Trophoblast cell (in vitro differentiated cells and primary cell): ENCODE results near the gene ERBB3.

Experiments used
- DNase-seq, 2 donors: peaks; one replicate each; pipeline ENCODE4 v3.0.0-alpha.2; 2016
- H2AFZ ChIP-seq: 2 replicates; pipeline ENCODE4 v1.6.1; 2013; ENCODE audit warnings: low read length, moderate library complexity, mild to moderate bottlenecking; ENCODE audit not compliant: insufficient read depth, poor library complexity
- H2AK5ac ChIP-seq: 2 replicates; pipeline ENCODE4 v1.6.1; 2013; ENCODE audit warnings: mild to moderate bottlenecking, low read length
- H2BK120ac ChIP-seq: 2 replicates; pipeline ENCODE4 v1.6.1; 2013; ENCODE audit warnings: low read length, mild to moderate bottlenecking, moderate library complexity; ENCODE audit not compliant: insufficient read depth, poor library complexity
- H2BK12ac ChIP-seq: 2 replicates; pipeline ENCODE4 v1.6.1; 2013; ENCODE audit warnings: mild to moderate bottlenecking, low read length, moderate library complexity
- H2BK5ac ChIP-seq: 2 replicates; pipeline ENCODE4 v1.6.1; 2013; ENCODE audit warnings: low read length, low read depth, moderate library complexity, mild to moderate bottlenecking; ENCODE audit not compliant: poor library complexity
- H3K14ac ChIP-seq: 2 replicates; pipeline ENCODE4 v1.6.1; 2013; ENCODE audit warnings: mild to moderate bottlenecking, low read length
- H3K18ac ChIP-seq: 2 replicates; pipeline ENCODE4 v1.6.1; 2013; ENCODE audit warnings: mild to moderate bottlenecking, low read length
- H3K23ac ChIP-seq: 2 replicates; pipeline ENCODE4 v1.6.1; 2013; ENCODE audit warnings: low read length
- H3K27ac ChIP-seq: 2 replicates; pipeline ENCODE4 v1.5.1; 2013; ENCODE audit warnings: low read depth, mild to moderate bottlenecking, inconsistent platforms, low read length, moderate library complexity
- H3K27me3 ChIP-seq: 2 replicates; pipeline ENCODE4 v1.6.1; 2013; ENCODE audit warnings: inconsistent platforms, mild to moderate bottlenecking, low read length, moderate library complexity; ENCODE audit not compliant: insufficient read depth
- H3K36me3 ChIP-seq, 2 experiments: 1 replicate in 1 of 2; 2 replicates in 1 of 2; pipeline ENCODE4 v1.6.1; 2013; ENCODE audit warnings: low read length in 2 of 2, mild to moderate bottlenecking in 2 of 2, moderate library complexity in 1 of 2; ENCODE audit not compliant: insufficient read depth in 2 of 2, control insufficient read depth in 1 of 2
- H3K4ac ChIP-seq: 2 replicates; pipeline ENCODE4 v1.6.1; 2013; ENCODE audit warnings: low read depth, mild to moderate bottlenecking, low read length, moderate library complexity
- H3K4me1 ChIP-seq, 2 experiments: 1 replicate in 1 of 2; 2 replicates in 1 of 2; pipeline ENCODE4 v1.6.1; 2013; ENCODE audit warnings: low read length in 2 of 2, mild to moderate bottlenecking in 2 of 2, moderate library complexity in 1 of 2; ENCODE audit not compliant: insufficient read depth in 2 of 2, control insufficient read depth in 1 of 2
- H3K4me2 ChIP-seq: 2 replicates; pipeline ENCODE4 v1.6.1; 2013; ENCODE audit warnings: inconsistent platforms, mild to moderate bottlenecking, low read length, moderate library complexity
- H3K4me3 ChIP-seq: 2 replicates; pipeline ENCODE4 v1.5.1; 2013; ENCODE audit warnings: mild to moderate bottlenecking, low read depth, low read length, inconsistent platforms
- H3K79me1 ChIP-seq: one replicate; pipeline ENCODE4 v1.6.1; 2013; ENCODE audit warnings: low read length
- H3K79me2 ChIP-seq: 2 replicates; pipeline ENCODE4 v1.6.1; 2013; ENCODE audit warnings: low read length, mild to moderate bottlenecking; ENCODE audit not compliant: control insufficient read depth, insufficient read depth, poor library complexity
- H3K9ac ChIP-seq: 2 replicates; pipeline ENCODE4 v1.6.1; 2013; ENCODE audit warnings: mild to moderate bottlenecking, low read length
- H3K9me3 ChIP-seq: 2 replicates; pipeline ENCODE4 v1.6.1; 2013; ENCODE audit warnings: low read depth, mild to moderate bottlenecking, control low read depth, inconsistent platforms, low read length; ENCODE audit not compliant: insufficient read depth
- H4K12ac ChIP-seq: 2 replicates; pipeline ENCODE4 v1.6.1; 2013; ENCODE audit warnings: low read depth, mild to moderate bottlenecking, low read length, moderate library complexity
- H4K8ac ChIP-seq: 2 replicates; pipeline ENCODE4 v1.6.1; 2013; ENCODE audit warnings: low read depth, mild to moderate bottlenecking, low read length, moderate library complexity
- H4K91ac ChIP-seq: one replicate; pipeline ENCODE4 v1.6.1; 2013; ENCODE audit warnings: low read depth, mild to moderate bottlenecking, low read length, moderate library complexity
- WGBS: extraction: QIAGEN DNeasy Blood & Tissue Kit; methylation state at CpG from one replicate; pipeline ENCODE4 v1.1.7; 2013; ENCODE audit warnings: missing lambda C conversion rate; ENCODE audit not compliant: insufficient read length, insufficient coverage; ENCODE audit errors: extremely low coverage; 5-methylcytosine and 5-hydroxymethylcytosine counted together

The ERBB3 gene

DNA sequence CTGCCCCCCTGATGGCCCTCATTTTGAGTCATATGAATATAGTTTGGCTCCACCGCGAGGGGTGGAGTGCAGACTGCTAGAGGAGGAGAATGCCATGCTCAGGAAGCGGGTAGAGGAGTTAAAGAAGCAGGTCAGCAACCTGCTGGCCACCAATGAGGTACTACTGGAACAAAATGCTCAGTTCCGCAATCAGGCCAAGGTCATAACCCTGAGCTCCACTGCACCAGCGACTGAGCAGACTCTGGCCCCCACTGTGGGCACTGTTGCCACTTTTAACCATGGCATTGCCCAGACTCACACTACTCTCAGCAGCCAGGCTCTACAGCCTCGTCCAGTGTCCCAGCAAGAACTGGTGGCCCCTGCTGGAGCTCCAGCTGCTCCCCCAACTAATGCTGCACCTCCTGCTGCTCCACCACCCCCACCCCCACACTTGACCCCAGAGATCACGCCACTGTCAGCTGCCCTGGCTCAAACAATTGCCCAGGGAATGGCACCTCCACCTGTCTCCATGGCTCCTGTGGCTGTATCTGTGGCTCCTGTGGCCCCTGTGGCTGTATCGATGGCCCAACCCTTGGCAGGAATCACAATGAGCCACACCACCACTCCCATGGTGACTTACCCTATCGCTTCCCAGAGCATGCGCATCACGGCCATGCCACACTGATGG is 41.4 kb downstream of the ERBB3 start:
- Histone ChIP-seq H3K14ac (no peak overlapping the region), H2BK12ac (no peak overlapping the region), H4K8ac (no peak overlapping the region), H3K27me3 (no peaks in the 10 kb centered on the region), H3K9ac (no peak overlapping the region), H2BK5ac (no peak overlapping the region), H3K9me3 (no peaks in the 10 kb centered on the region), H2AFZ (no peak overlapping the region), H3K4ac (no peak overlapping the region), H3K4me1 (peaks cover 6 to 10% of the 10 kb centered on the region in 2 experiments), H3K23ac (no peak overlapping the region), H3K36me3 (peaks cover 7 to 12% of the 10 kb centered on the region in 2 experiments), H2AK5ac (no peak overlapping the region), H3K27ac (no peak overlapping the region), H4K91ac (no peak overlapping the region), H4K12ac (no peak overlapping the region), H3K79me1 (peaks cover 6% of the 10 kb centered on the region), H3K18ac (no peak overlapping the region), H3K79me2 (peaks cover 6% of the 10 kb centered on the region), H3K4me3 (no peak overlapping the region), H3K4me2 (no peak overlapping the region), H2BK120ac (no peak overlapping the region)
- no peak for DNase-seq
- WGBS = no CpG with 5 or more reads among the region's 11 CpGs

DNA sequence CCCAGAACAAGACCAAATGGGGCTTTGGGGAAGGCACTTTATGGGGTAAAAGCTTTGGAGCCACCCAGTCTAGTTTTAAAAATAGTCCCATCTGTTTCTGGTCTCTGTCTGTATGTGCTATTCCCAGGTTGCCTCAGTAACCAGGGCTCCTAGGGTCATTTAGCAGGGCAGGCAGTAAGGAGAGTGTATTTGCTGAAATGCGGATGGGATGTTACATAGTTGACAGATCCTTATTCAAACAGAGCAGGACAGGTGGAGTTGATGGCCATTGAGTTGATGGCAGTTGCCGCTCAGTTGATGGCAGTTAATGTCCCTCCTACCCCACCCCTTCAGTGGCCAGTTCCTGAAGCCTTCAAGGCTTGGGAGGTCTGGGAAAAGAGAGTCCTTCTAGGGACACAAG is 42.7 kb downstream of the ERBB3 start:
- Histone ChIP-seq H3K27me3 (no peaks in the 10 kb centered on the region), H3K4ac (no peak overlapping the region), H3K27ac (no peak overlapping the region), H3K4me2 (no peak overlapping the region), H2AK5ac (no peak overlapping the region), H3K36me3 (peaks cover 7 to 12% of the 10 kb centered on the region in 2 experiments), H3K79me2 (peaks cover 3% of the 10 kb centered on the region), H3K9me3 (no peaks in the 10 kb centered on the region), H2BK12ac (no peak overlapping the region), H3K4me1 (peaks cover 6 to 10% of the 10 kb centered on the region in 2 experiments), H3K14ac (no peak overlapping the region), H3K9ac (no peak overlapping the region), H4K8ac (no peak overlapping the region), H3K23ac (no peak overlapping the region), H2BK120ac (no peak overlapping the region), H4K12ac (no peak overlapping the region), H4K91ac (no peak overlapping the region), H2BK5ac (no peak overlapping the region), H2AFZ (no peak overlapping the region), H3K18ac (no peak overlapping the region), H3K4me3 (no peak overlapping the region), H3K79me1 (peaks cover 3% of the 10 kb centered on the region)
- no peak for DNase-seq
- no CpG with 5 or more reads among the region's 2 CpGs for WGBS

DNA sequence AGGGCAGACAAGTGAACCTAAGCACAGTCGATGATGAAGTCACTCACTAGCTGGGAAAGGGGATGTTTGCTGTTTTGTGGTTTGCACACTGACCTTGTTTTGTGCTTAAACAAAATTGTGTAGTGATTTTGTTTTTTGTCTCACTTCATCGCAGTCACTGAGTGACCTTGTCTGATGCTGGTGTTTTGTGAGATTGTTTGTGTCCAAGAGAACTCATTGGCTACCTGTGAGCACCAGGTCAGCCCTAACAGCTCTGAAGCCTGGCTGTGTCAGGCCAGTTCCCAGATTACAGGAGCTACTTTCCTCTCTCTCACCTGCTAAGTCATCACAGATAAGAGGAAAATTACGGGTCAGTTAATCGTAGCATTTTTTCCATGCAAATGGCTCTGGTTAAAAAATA is 44.2 kb downstream of the ERBB3 start:
- Histone ChIP-seq H3K4ac (no peak overlapping the region), H2BK12ac (no peak overlapping the region), H4K8ac (no peak overlapping the region), H3K4me3 (no peak overlapping the region), H3K9ac (no peak overlapping the region), H3K27ac (no peak overlapping the region), H3K36me3 (peaks cover 7 to 12% of the 10 kb centered on the region in 2 experiments), H3K4me2 (no peak overlapping the region), H4K12ac (no peak overlapping the region), H2BK120ac (no peak overlapping the region), H2BK5ac (no peak overlapping the region), H3K4me1 (peaks cover 5 to 7% of the 10 kb centered on the region in 2 experiments), H3K9me3 (no peaks in the 10 kb centered on the region), H4K91ac (no peak overlapping the region), H3K27me3 (no peaks in the 10 kb centered on the region), H3K23ac (no peak overlapping the region), H3K79me2 (peaks cover 7% of the 10 kb centered on the region), H3K18ac (no peak overlapping the region), H3K79me1 (peaks cover 9% of the 10 kb centered on the region), H3K14ac (no peak overlapping the region), H2AFZ (no peak overlapping the region), H2AK5ac (no peak overlapping the region)
- WGBS = no CpG with 5 or more reads among the region's 4 CpGs
- no peak for DNase-seq

DNA sequence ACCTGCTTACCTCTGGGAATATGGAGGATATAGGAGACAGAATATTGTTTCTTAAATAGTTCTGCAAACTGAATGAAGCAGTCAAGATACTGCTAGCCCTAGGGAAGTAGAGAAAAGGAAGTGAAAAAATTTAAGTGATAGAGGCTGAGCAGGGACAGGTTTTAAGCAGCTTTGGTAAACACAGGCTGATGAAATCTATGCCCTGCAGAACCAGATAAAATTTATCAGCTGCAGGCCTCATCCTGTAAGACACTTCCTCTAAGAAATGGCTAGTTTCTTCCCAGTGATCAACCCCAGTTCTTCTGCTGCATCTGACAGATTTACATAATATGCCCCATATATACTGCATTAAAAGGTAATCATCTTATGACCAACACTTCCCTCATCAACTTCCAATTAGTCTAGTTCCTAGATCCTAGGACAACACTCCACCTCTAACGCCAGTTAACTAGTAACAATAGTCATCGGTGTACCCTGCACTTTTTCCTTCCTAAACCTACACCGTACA is 46.8 kb downstream of the ERBB3 start:
- Histone ChIP-seq H3K79me2 (peaks cover 7% of the 10 kb centered on the region), H2AK5ac (no peak overlapping the region), H3K9me3 (no peaks in the 10 kb centered on the region), H3K27ac (no peak overlapping the region), H4K8ac (no peak overlapping the region), H3K9ac (no peak overlapping the region), H2AFZ (no peak overlapping the region), H3K4me2 (no peak overlapping the region), H2BK120ac (no peak overlapping the region), H3K14ac (no peak overlapping the region), H3K4ac (no peak overlapping the region), H3K4me1 (peaks cover 11 to 12% of the 10 kb centered on the region in 2 experiments), H3K23ac (no peak overlapping the region), H3K18ac (no peak overlapping the region), H3K79me1 (peaks cover 9% of the 10 kb centered on the region), H2BK5ac (no peak overlapping the region), H4K12ac (no peak overlapping the region), H2BK12ac (no peak overlapping the region), H3K36me3 (peaks cover 9 to 16% of the 10 kb centered on the region in 2 experiments), H3K27me3 (no peaks in the 10 kb centered on the region), H4K91ac (no peak overlapping the region), H3K4me3 (no peak overlapping the region)
- DNase-seq = no peak
- WGBS = no CpG with 5 or more reads among the region's 3 CpGs
